Upper lobe of left lung (tissue), 6 donors: ENCODE results near the gene HTR1A. TPM values are rescaled to one million over a fixed set of nuclear protein-coding genes. Genes with fewer than 3 reads are reported as not detected.

Experiments
- ATAC-seq, 2 donors: fragments of 200-7000 bp; cut with Tn5 transposase; one replicate each; pipeline ENCODE4 v1.9.1; 2022; ENCODE audit warnings: mild to moderate bottlenecking in 2 of 2, moderate library complexity in 2 of 2; ENCODE audit not compliant: low FRiP score in 2 of 2
- DNase-seq, 2 donors: peaks; one replicate each; pipeline ENCODE4 v3.0.0-alpha.2; 2019 to 2020
- H3K27ac ChIP-seq, 4 donors: fragments of 200-600 bp; sonication (generic); one replicate each; pipeline ENCODE4 v1.5.1; 2016 to 2019
- H3K27me3 ChIP-seq, 4 donors: fragments of 200-600 bp; sonication (generic); one replicate each; pipeline ENCODE4 v1.5.1; 2017 to 2019
- H3K36me3 ChIP-seq, 4 donors: fragments of 200-600 bp; sonication (generic); one replicate each; pipeline ENCODE4 v1.5.1; 2016 to 2019
- H3K4me1 ChIP-seq, 4 donors: fragments of 200-600 bp; sonication (generic); one replicate each; pipeline ENCODE4 v1.5.1; 2018 to 2019
- H3K4me3 ChIP-seq, 4 donors: fragments of 200-600 bp; sonication (generic); one replicate each; pipeline ENCODE4 v1.5.1; 2017 to 2019; ENCODE audit warnings: mild to moderate bottlenecking in 2 of 4, moderate library complexity in 1 of 4
- H3K9me3 ChIP-seq, 4 donors: fragments of 200-600 bp; sonication (generic); one replicate each; pipeline ENCODE4 v1.5.1; 2018 to 2019
- CTCF ChIP-seq, 6 experiments: fragments of 450-650 bp in 4 of 6; fragments of 200-600 bp in 2 of 6; sonication (generic) in 2 of 6; IDR thresholded peaks; one replicate each; pipeline ENCODE4 v1.5.1; 2016 to 2019; ENCODE audit warnings: antibody characterized with exemption in 6 of 6
- EP300 ChIP-seq, 4 donors: sonication (generic); formaldehyde crosslinking; IDR thresholded peaks; one replicate each; pipeline ENCODE4 v1.5.1; 2017; ENCODE audit warnings: antibody characterized with exemption in 4 of 4, control low read depth in 2 of 4
- POLR2A ChIP-seq, 4 donors: fragments of 450-650 bp; IDR thresholded peaks; one replicate each; pipeline ENCODE4 v1.5.1; 2016 to 2017; ENCODE audit warnings: antibody characterized with exemption in 4 of 4, mild to moderate bottlenecking in 2 of 4
- POLR2AphosphoS5 ChIP-seq, 2 donors: sonication (generic); formaldehyde crosslinking; IDR thresholded peaks; one replicate each; pipeline ENCODE4 v1.5.1; 2017; ENCODE audit warnings: antibody characterized with exemption in 2 of 2
- WGBS, 2 donors: methylation state at CpG; one replicate each; pipeline ENCODE4 v1.1.5; 2017 to 2018; 5-methylcytosine and 5-hydroxymethylcytosine counted together
- total RNA-seq, 6 donors: library from RNA; depleted of rRNA in 4 of 6; stranded (reverse); fragments of >200 nt in 4 of 6; gene quantifications; one replicate each; pipeline versions ENCODE4 v1.1.0 to v1.2.1, GENCODE V29; 2016 to 2021
- donor health status: DM: no; HTN: no; CAD: no; lungs with moderate emphysema.
- donor health status: DM: no; HTN: yes; CAD: no; lungs with severe emphysema.

HTR1A gene
- under 1 TPM in 1 of 6 donors, not detected in 5; 0.55 TPM for total RNA-seq

GRCh38 chr5:63962279-63962678 is at the start of gene HTR1A:
Gene HTR1A (minus strand): TSS chr5:63962445. CDS start chr5:63961719, 726 bp downstream.
- WGBS, 2 donors: 6 to 7% methylated on average over 9 of the region's 9 CpGs
- Histone ChIP-seq H3K27me3 (peaks cover 0 to 22% (median 10%) of the 10 kb centered on the region in 4 donors), H3K27ac (no peak within 1 kb of the TSS), H3K4me1 (no peaks in the 10 kb centered on the region), H3K36me3 (no peaks in the 10 kb centered on the region), H3K4me3 (no peak within 1 kb of the TSS), H3K9me3 (peaks cover 0 to 12% (median 0%) of the 10 kb centered on the region in 4 donors)
- no peak for ATAC-seq
- no peak for TF ChIP-seq POLR2AphosphoS5 (IDR thresholded peaks at IDR 0.05)
- no peak for TF ChIP-seq CTCF (IDR thresholded peaks at IDR 0.05)
- TF ChIP-seq POLR2A (IDR thresholded peaks at IDR 0.05): no peak
- TF ChIP-seq EP300 (IDR thresholded peaks at IDR 0.05): no peak
- no peak for DNase-seq

- Histone ChIP-seq H3K9me3 (no peaks in the 10 kb centered on the region), H3K4me3 (no peak overlapping the region), H3K36me3 (no peaks in the 10 kb centered on the region), H3K27me3 (no peaks in the 10 kb centered on the region), H3K4me1 (no peaks in the 10 kb centered on the region), H3K27ac (no peak overlapping the region)
- 67 to 87% methylated on average over 3 of the region's 3 CpGs for WGBS, 2 donors
- DNase-seq (no peak), ATAC-seq (no peak)
- TF ChIP-seq EP300 (IDR thresholded peaks at IDR 0.05) (no peak), POLR2A (IDR thresholded peaks at IDR 0.05) (no peak), POLR2AphosphoS5 (IDR thresholded peaks at IDR 0.05) (no peak), CTCF (IDR thresholded peaks at IDR 0.05) (no peak)
Observed at GRCh38 chr5:64003966-64004365, 41.7 kb upstream of the HTR1A start.

GRCh38 chr5:64000096-64000495 is 37.9 kb upstream of the HTR1A start:
- Histone ChIP-seq H3K36me3 (no peaks in the 10 kb centered on the region), H3K27ac (no peak overlapping the region)
- no peak for DNase-seq

GRCh38 chr5:63987053-63987452 is 24.8 kb upstream of the HTR1A start:
- H3K4me1 ChIP-seq: no peaks in the 10 kb centered on the region
- H3K4me3 ChIP-seq: no peak overlapping the region
- no peak overlapping the region for H3K27ac ChIP-seq
- no peaks in the 10 kb centered on the region for H3K36me3 ChIP-seq
- TF ChIP-seq POLR2A (IDR thresholded peaks at IDR 0.05) (no peak), EP300 (IDR thresholded peaks at IDR 0.05) (no peak), CTCF (IDR thresholded peaks at IDR 0.05) (no peak), POLR2AphosphoS5 (IDR thresholded peaks at IDR 0.05) (no peak)
- DNase-seq (no peak), ATAC-seq (no peak)
- no peaks in the 10 kb centered on the region for H3K27me3 ChIP-seq
- H3K9me3 ChIP-seq: no peaks in the 10 kb centered on the region

More at GRCh38 chr5:64000096-64000495, 37.9 kb upstream of the HTR1A start:
- H3K9me3 ChIP-seq: no peaks in the 10 kb centered on the region
- no peak overlapping the region for H3K4me3 ChIP-seq
- H3K4me1 ChIP-seq: no peaks in the 10 kb centered on the region
- TF ChIP-seq CTCF (IDR thresholded peaks at IDR 0.05): no peak
- TF ChIP-seq POLR2A (IDR thresholded peaks at IDR 0.05): no peak
- TF ChIP-seq POLR2AphosphoS5 (IDR thresholded peaks at IDR 0.05): no peak
- TF ChIP-seq EP300 (IDR thresholded peaks at IDR 0.05): no peak
- no peaks in the 10 kb centered on the region for H3K27me3 ChIP-seq
- no peak for ATAC-seq

- H3K4me1 ChIP-seq: no peaks in the 10 kb centered on the region
- H3K4me3 ChIP-seq: no peak overlapping the region
- H3K9me3 ChIP-seq: no peaks in the 10 kb centered on the region
- no peaks in the 10 kb centered on the region for H3K36me3 ChIP-seq
- H3K27ac ChIP-seq: no peak overlapping the region
- no peaks in the 10 kb centered on the region for H3K27me3 ChIP-seq
- TF ChIP-seq EP300 (IDR thresholded peaks at IDR 0.05): no peak
- TF ChIP-seq POLR2AphosphoS5 (IDR thresholded peaks at IDR 0.05): no peak
- no peak for TF ChIP-seq POLR2A (IDR thresholded peaks at IDR 0.05)
- no peak for TF ChIP-seq CTCF (IDR thresholded peaks at IDR 0.05)
- 59 to 66% methylated on average over 2 of the region's 2 CpGs for WGBS, 2 donors
- DNase-seq: no peak
- ATAC-seq: no peak
Observed at GRCh38 chr5:63981864-63982263, 19.6 kb upstream of the HTR1A start.
